ENCODE measurements around the gene DPY19L3.

DNA sequence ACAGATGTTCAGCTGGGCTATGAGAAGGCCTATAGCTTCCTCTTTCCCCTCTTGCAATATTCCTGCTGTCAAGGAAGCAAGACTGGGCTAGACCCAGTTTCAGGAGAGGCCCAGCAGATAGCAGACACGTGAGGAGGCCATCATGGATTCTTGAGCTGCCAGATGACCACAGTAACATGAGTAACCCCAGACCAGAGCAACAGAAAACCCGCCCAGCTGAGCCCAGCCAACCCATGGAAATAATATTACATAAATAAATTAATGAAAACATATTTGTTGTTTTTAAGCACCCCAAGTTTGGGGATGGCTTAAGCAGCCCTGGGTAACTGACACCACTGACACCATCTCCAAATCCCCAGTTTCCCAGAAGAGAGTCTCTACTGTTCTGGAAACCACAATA lies 125.2 kb downstream of the DPY19L3 start:
- TF ChIP-seq, protein P1, sequence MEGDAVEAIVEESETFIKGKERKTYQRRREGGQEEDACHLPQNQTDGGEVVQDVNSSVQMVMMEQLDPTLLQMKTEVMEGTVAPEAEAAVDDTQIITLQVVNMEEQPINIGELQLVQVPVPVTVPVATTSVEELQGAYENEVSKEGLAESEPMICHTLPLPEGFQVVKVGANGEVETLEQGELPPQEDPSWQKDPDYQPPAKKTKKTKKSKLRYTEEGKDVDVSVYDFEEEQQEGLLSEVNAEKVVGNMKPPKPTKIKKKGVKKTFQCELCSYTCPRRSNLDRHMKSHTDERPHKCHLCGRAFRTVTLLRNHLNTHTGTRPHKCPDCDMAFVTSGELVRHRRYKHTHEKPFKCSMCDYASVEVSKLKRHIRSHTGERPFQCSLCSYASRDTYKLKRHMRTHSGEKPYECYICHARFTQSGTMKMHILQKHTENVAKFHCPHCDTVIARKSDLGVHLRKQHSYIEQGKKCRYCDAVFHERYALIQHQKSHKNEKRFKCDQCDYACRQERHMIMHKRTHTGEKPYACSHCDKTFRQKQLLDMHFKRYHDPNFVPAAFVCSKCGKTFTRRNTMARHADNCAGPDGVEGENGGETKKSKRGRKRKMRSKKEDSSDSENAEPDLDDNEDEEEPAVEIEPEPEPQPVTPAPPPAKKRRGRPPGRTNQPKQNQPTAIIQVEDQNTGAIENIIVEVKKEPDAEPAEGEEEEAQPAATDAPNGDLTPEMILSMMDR (conservative IDR thresholded peaks at IDR 0.05; ENCODE audit: low read length), result no peak
- no peak for TF ChIP-seq EZH2phosphoT487 (IDR thresholded peaks at IDR 0.05; ENCODE audit: borderline replicate concordance)

Measured in Loucy (cell line).